SK-N-SH (cell line): ENCODE results near the gene SLC13A4. TPM values are rescaled to one million over a fixed set of nuclear protein-coding genes. Genes with fewer than 3 reads are reported as not detected.

ENCODE experiments used
- CTCF ChIA-PET: fragments of 300-600, 350-600 bp; formaldehyde crosslinking; extraction: SDS; loops from one replicate; lab custom pipeline; 2021; lab: Yijun Ruan, JAX
- POLR2A ChIA-PET: fragments of 350-600 bp; sonication (Branson Sonifier 250); formaldehyde crosslinking; extraction: SDS; loops from one replicate; lab custom pipeline; 2020; ENCODE audit warnings: antibody characterized with exemption, inconsistent platforms; lab: Yijun Ruan, JAX
- DNase-seq: peaks from one replicate; pipeline ENCODE4 v3.0.0; 2012
- H2AFZ ChIP-seq: fragments of 200-600 bp; sonication (generic); 2 replicates; pipeline ENCODE4 v1.8.1; 2016; ENCODE audit warnings: antibody characterized with exemption, mild to moderate bottlenecking, low read depth
- H3F3A ChIP-seq: fragments of 200-600 bp; sonication (generic); replicated peaks from 2 replicates; pipeline ENCODE3; 2016; ENCODE audit warnings: antibody characterized with exemption, mild to moderate bottlenecking; ENCODE audit not compliant: insufficient read depth
- H3K27ac ChIP-seq, 2 experiments: fragments of 200-500 bp in 1 of 2; fragments of 200-600 bp in 1 of 2; sonication (Bioruptor generic) in 1 of 2; sonication (generic), shearing (Covaris generic) in 1 of 2; 2 replicates each; pipeline versions ENCODE4 v1.5.1 to v1.6.1; 2014 to 2016; ENCODE audit warnings: low read depth in 2 of 2, inconsistent platforms in 1 of 2, low read length in 1 of 2, mild to moderate bottlenecking in 1 of 2, mixed read lengths in 1 of 2
- H3K27me3 ChIP-seq: fragments of 200-600 bp; sonication (generic), shearing (Covaris generic); 2 replicates; pipeline ENCODE4 v1.6.1; 2016; ENCODE audit warnings: mixed run types; ENCODE audit not compliant: insufficient read depth
- H3K36me3 ChIP-seq, 2 experiments: fragments of 200-500 bp in 1 of 2; fragments of 200-600 bp in 1 of 2; sonication (Bioruptor generic) in 1 of 2; sonication (generic) in 1 of 2; replicated peaks in 1 of 2; 2 replicates each; pipeline versions ENCODE3 to v1.5.1; 2014 to 2016; ENCODE audit warnings: low read length in 1 of 2, mild to moderate bottlenecking in 1 of 2; ENCODE audit not compliant: insufficient read depth in 2 of 2, control insufficient read depth in 1 of 2
- H3K4me1 ChIP-seq, 2 experiments: fragments of 200-500 bp in 1 of 2; fragments of 200-600 bp in 1 of 2; sonication (Bioruptor generic) in 1 of 2; sonication (generic), shearing (Covaris generic) in 1 of 2; 2 replicates each; pipeline versions ENCODE4 v1.5.1 to v1.6.1; 2014 to 2016; ENCODE audit warnings: low read depth in 1 of 2, low read length in 1 of 2, mixed run types in 1 of 2; ENCODE audit not compliant: insufficient read depth in 2 of 2, control insufficient read depth in 1 of 2
- H3K4me2 ChIP-seq: fragments of 200-600 bp; sonication (generic), shearing (Covaris generic); 2 replicates; pipeline ENCODE4 v1.6.1; 2017; ENCODE audit warnings: mixed run types
- H3K4me3 ChIP-seq, 2 experiments: fragments of 200-500 bp in 1 of 2; fragments of 200-600 bp in 1 of 2; sonication (Bioruptor generic) in 1 of 2; sonication (generic), shearing (Covaris generic) in 1 of 2; 2 replicates each; pipeline versions ENCODE4 v1.5.1 to v1.8.1; 2014 to 2016; ENCODE audit warnings: low read depth in 2 of 2, inconsistent platforms in 1 of 2, low read length in 1 of 2, mild to moderate bottlenecking in 1 of 2, mixed read lengths in 1 of 2, moderate library complexity in 1 of 2
- H3K79me2 ChIP-seq: fragments of 200-600 bp; sonication (generic); 2 replicates; pipeline ENCODE4 v1.8.1; 2017; ENCODE audit warnings: mild to moderate bottlenecking; ENCODE audit not compliant: insufficient read depth
- H3K9ac ChIP-seq: fragments of 200-600 bp; sonication (generic); 2 replicates; pipeline ENCODE4 v1.6.1; 2017; ENCODE audit warnings: mixed run types
- H3K9me2 ChIP-seq: fragments of 200-600 bp; sonication (generic); 2 replicates; pipeline ENCODE4 v1.6.1; 2017; ENCODE audit warnings: mixed run types
- H3K9me3 ChIP-seq: fragments of 200-600 bp; sonication (generic); 2 replicates; pipeline ENCODE4 v1.6.1; 2017; ENCODE audit warnings: mixed run types, mild to moderate bottlenecking, moderate library complexity
- H4K20me1 ChIP-seq: fragments of 200-600 bp; sonication (generic); 2 replicates; pipeline ENCODE4 v1.6.1; 2017; ENCODE audit warnings: mild to moderate bottlenecking, mixed run types; ENCODE audit not compliant: insufficient read depth
- CTCF ChIP-seq: fragments of 200-600 bp; sonication (generic); IDR thresholded peaks from 2 replicates; pipeline ENCODE4 v1.6.1; 2017; ENCODE audit warnings: antibody characterized with exemption, mild to moderate bottlenecking, moderate library complexity
- ELF1 ChIP-seq: IDR thresholded peaks from 2 replicates; pipeline ENCODE4 v1.4.0; 2012
- EP300 ChIP-seq, 2 experiments: IDR thresholded peaks; 2 replicates each; pipeline versions ENCODE4 v1.4.0 to v1.6.1; 2012; ENCODE audit warnings: borderline replicate concordance in 1 of 2, low read depth in 1 of 2, low read length in 1 of 2
- EZH2phosphoT487 ChIP-seq: fragments of 200-600 bp; sonication (generic); IDR thresholded peaks from 2 replicates; pipeline ENCODE4 v1.6.1; 2017; ENCODE audit warnings: low read depth, mixed run types, mild to moderate bottlenecking, antibody characterized with exemption, moderate library complexity, borderline replicate concordance
- FOSL2 ChIP-seq: IDR thresholded peaks from 2 replicates; pipeline ENCODE4 v1.4.0; 2012; ENCODE audit warnings: low read depth, mild to moderate bottlenecking, moderate library complexity, borderline replicate concordance
- FOXJ3 ChIP-seq: sonication (generic); formaldehyde crosslinking; IDR thresholded peaks from 2 replicates; pipeline ENCODE4 v1.5.1; 2020; ENCODE audit warnings: mild to moderate bottlenecking, missing genetic modification reagents
- GATA2 ChIP-seq: sonication (generic); formaldehyde crosslinking; IDR thresholded peaks from 2 replicates; pipeline ENCODE4 v1.5.0; 2020; ENCODE audit warnings: mild to moderate bottlenecking, missing genetic modification reagents
- IRF3 ChIP-seq: fragments of 150-350 bp; IDR thresholded peaks from 2 replicates; pipeline ENCODE4 v1.6.1; 2016; ENCODE audit warnings: mild to moderate bottlenecking, low read depth, low read length
- JUND ChIP-seq: IDR thresholded peaks from 2 replicates; pipeline ENCODE4 v1.4.0; 2012
- MAX ChIP-seq: IDR thresholded peaks from 2 replicates; pipeline ENCODE4 v1.4.0; 2012; ENCODE audit warnings: low read depth
- MXI1 ChIP-seq: IDR thresholded peaks from 2 replicates; pipeline ENCODE4 v1.6.1; 2012; ENCODE audit warnings: mild to moderate bottlenecking, low read depth, low read length, improper control_type of control experiment
- NFIC ChIP-seq: IDR thresholded peaks from 2 replicates; pipeline ENCODE4 v1.4.0; 2012; ENCODE audit warnings: borderline replicate concordance
- NRF1 ChIP-seq: IDR thresholded peaks from 2 replicates; pipeline ENCODE4 v1.6.1; 2012; ENCODE audit warnings: low read depth, mild to moderate bottlenecking, low read length
- PBX3 ChIP-seq: IDR thresholded peaks from 2 replicates; pipeline ENCODE4; 2012
- POLR2AphosphoS5 ChIP-seq: IDR thresholded peaks from 2 replicates; pipeline ENCODE4 v1.6.1; 2012; ENCODE audit warnings: low read depth, low read length
- RFX5 ChIP-seq: IDR thresholded peaks from 2 replicates; pipeline ENCODE4 v1.6.1; 2012; ENCODE audit warnings: mild to moderate bottlenecking, improper control_type of control experiment, low read length
- TCF12 ChIP-seq: IDR thresholded peaks from 2 replicates; pipeline ENCODE4 v1.4.0; 2012
- USF1 ChIP-seq: IDR thresholded peaks from 2 replicates; pipeline ENCODE4 v1.4.0; 2012; ENCODE audit warnings: low read depth, borderline replicate concordance
- ZBTB33 ChIP-seq: IDR thresholded peaks from 2 replicates; pipeline ENCODE4 v1.4.0; 2012; ENCODE audit warnings: low read depth, borderline replicate concordance
- WGBS: methylation state at CpG from one replicate; pipeline ENCODE4 v1.1.6; 2017; ENCODE audit warnings: low lambda C conversion rate; 5-methylcytosine and 5-hydroxymethylcytosine counted together
- polyA plus RNA-seq, 3 experiments: library from polyadenylated mRNA; depleted of rRNA; stranded (reverse); fragments of >200 nt; gene quantifications; 2 replicates each; pipeline ENCODE4 v1.2.3, GENCODE V29; 2012

Gene SLC13A4
- polyA plus RNA-seq, 1 of the 3 experiments (the other 2 are of a cell fraction), result 0.30 TPM

GRCh38 chr7:135684699-135685098 is 43.3 kb downstream of the SLC13A4 start:
- H3K4me2 ChIP-seq, result peak overlapping the region; percentile 56
- no peak for TF ChIP-seq MAX
- no peak for TF ChIP-seq TCF12
- no peak for TF ChIP-seq RFX5
- no peak for TF ChIP-seq NRF1
- no peak for TF ChIP-seq EP300 (IDR thresholded peaks at IDR 0.05; ENCODE audit: borderline replicate concordance in 1 of 2, low read depth in 1 of 2, low read length in 1 of 2)
- TF ChIP-seq JUND, result no peak

GRCh38 chr7:135684136-135684535 is 43.9 kb downstream of the SLC13A4 start:
- Histone ChIP-seq H2AFZ (no peak overlapping the region), H3K27ac (peak overlapping the region; percentile 39 to 59), H3K9me2 (no peaks in the 10 kb centered on the region), H3K27me3 (no peaks in the 10 kb centered on the region), H3K9ac (peak overlapping the region; percentile 19; the same call in 1 of the 2 replicates), H3K4me1 (peaks cover 37 to 40% of the 10 kb centered on the region in 2 experiments), H3K36me3 (peaks cover 7 to 27% of the 10 kb centered on the region in 2 experiments), H3K4me3 (0 out of 4 replicates have a peak overlapping the region, but pooled peaks of 1 of the 2 experiments have one; percentile 1), H4K20me1 (no peaks in the 10 kb centered on the region; the same call in 1 of the 2 replicates), H3K79me2 (peaks cover 100% of the 10 kb centered on the region), H3K4me2 (peak overlapping the region; percentile 56), H3F3A (peaks cover 18% of the 10 kb centered on the region), H3K9me3 (no peaks in the 10 kb centered on the region)
- ChIA-PET CTCF (interaction anchor here (1.9 to 2.3 kb wide), 2 partner anchors 8 to 11 kb away, joined by 6 to 15 read pairs; no protein-coding TSS in a partner anchor), POLR2A (interaction anchor here (1.1 kb wide), 1 partner anchor 374 kb away, joined by 3 read pairs; no protein-coding TSS in a partner anchor)
- WGBS, result 37% methylated on average over 3 of the region's 3 CpGs
- DNase-seq, result no peak
- TF ChIP-seq FOSL2 (peak; percentile 32; the same call in 1 of the 2 replicates), MXI1 (no peak), MAX (peak; percentile 78), ZBTB33 (no peak), EZH2phosphoT487 (no peak), IRF3 (no peak), RFX5 (no peak), POLR2AphosphoS5 (peak; percentile 56), NRF1 (no peak), GATA2 (CRISPR knock-in tag) (no peak), FOXJ3 (CRISPR knock-in tag) (no peak), PBX3 (no peak; the same call in none of the 2 replicates), CTCF (no peak), ELF1 (no peak), USF1 (no peak), NFIC (peak; percentile 47; the same call in 1 of the 2 replicates)

More at GRCh38 chr7:135684699-135685098, 43.3 kb downstream of the SLC13A4 start:
- ChIA-PET POLR2A (no interaction called here), CTCF (interaction anchor here (1.2 to 2.3 kb wide), 4 partner anchors 8 to 26 kb away, joined by 4 to 15 read pairs (median 6); no protein-coding TSS in a partner anchor)
- peak overlapping the region; percentile 19; the same call in 1 of the 2 replicates for H3K9ac ChIP-seq
- no peaks in the 10 kb centered on the region for H3K27me3 ChIP-seq
- no peaks in the 10 kb centered on the region for H3K9me3 ChIP-seq
- no peaks in the 10 kb centered on the region; the same call in 1 of the 2 replicates for H4K20me1 ChIP-seq
- DNase-seq, result no peak
- H3K36me3 ChIP-seq, result peaks cover 11 to 27% of the 10 kb centered on the region in 2 experiments
- no peak overlapping the region for H3K4me3 ChIP-seq
- WGBS, result 97% methylated on average over 5 of the region's 5 CpGs
- H3K9me2 ChIP-seq, result no peaks in the 10 kb centered on the region
- H3F3A ChIP-seq, result peaks cover 15% of the 10 kb centered on the region
- H3K79me2 ChIP-seq, result peaks cover 100% of the 10 kb centered on the region
- peaks cover 37 to 38% of the 10 kb centered on the region in 2 experiments for H3K4me1 ChIP-seq
- no peak overlapping the region for H2AFZ ChIP-seq
- peak overlapping the region; percentile 39 to 59 for H3K27ac ChIP-seq
